PC-3 (cell line): ENCODE measurements around the gene KRTAP17-1. TPM values are rescaled to one million over a fixed set of nuclear protein-coding genes. Genes with fewer than 3 reads are reported as not detected.

Source experiments
- ATAC-seq: fragments of 200-7000 bp; cut with Tn5 transposase; 2 replicates; pipeline ENCODE4 v1.9.1; 2020; ENCODE audit warnings: mild to moderate bottlenecking, moderate library complexity
- BruUV-seq: library from RNA; stranded (reverse); fragments of 400-500 nt; replicated peaks from 2 replicates; lab custom pipeline; 2021; lab: Mats Ljungman, UMichigan
- CTCF ChIA-PET: fragments of 300-600 bp; sonication (Branson Sonifier 250); formaldehyde crosslinking; loops from one replicate; lab custom pipeline; 2022; ENCODE audit warnings: antibody characterized with exemption; lab: Charles Lee
- POLR2A ChIA-PET: fragments of 300-600 bp; sonication (Branson Sonifier 250); formaldehyde crosslinking; loops from one replicate; lab custom pipeline; 2022; ENCODE audit warnings: antibody characterized with exemption; ENCODE audit not compliant: unreplicated experiment; lab: Charles Lee
- DNase-seq: peaks from one replicate; pipeline ENCODE4 v3.0.0-alpha.2; 2015
- H2AFZ ChIP-seq: fragments of 300-600 bp; sonication (generic); 2 replicates; pipeline ENCODE4 v1.6.0; 2016; ENCODE audit warnings: antibody characterized with exemption, low read length
- H3F3A ChIP-seq: fragments of 300-600 bp; sonication (generic); one replicate; pipeline ENCODE4 v1.6.0; 2017; ENCODE audit warnings: antibody characterized with exemption, low read length, control low read depth, mild to moderate bottlenecking; ENCODE audit not compliant: unreplicated experiment
- H3K27ac ChIP-seq: fragments of 300-600 bp; sonication (generic); 2 replicates; pipeline ENCODE4 v1.5.1; 2016; ENCODE audit warnings: mild to moderate bottlenecking, low read length
- H3K27me3 ChIP-seq: fragments of 300-600 bp; sonication (generic); 2 replicates; pipeline ENCODE4 v1.6.1; 2016; ENCODE audit warnings: low read length, mixed read lengths
- H3K36me3 ChIP-seq: fragments of 300-600 bp; sonication (generic); 2 replicates; pipeline ENCODE4 v1.6.1; 2016; ENCODE audit warnings: low read depth, mixed run types, low read length, mixed read lengths
- H3K4me1 ChIP-seq: fragments of 300-600 bp; sonication (generic); 2 replicates; pipeline ENCODE4 v1.5.1; 2016; ENCODE audit warnings: low read length; ENCODE audit not compliant: insufficient read depth
- H3K4me2 ChIP-seq: fragments of 300-600 bp; sonication (generic); 2 replicates; pipeline ENCODE4 v1.6.0; 2016; ENCODE audit warnings: low read length
- H3K4me3 ChIP-seq: fragments of 300-600 bp; sonication (generic); 2 replicates; pipeline ENCODE4 v1.5.1; 2016; ENCODE audit warnings: mild to moderate bottlenecking, low read length, mixed read lengths
- H3K79me2 ChIP-seq: fragments of 300-600 bp; sonication (generic); 2 replicates; pipeline ENCODE4 v1.6.1; 2017; ENCODE audit warnings: low read length, mixed read lengths
- H3K9ac ChIP-seq: fragments of 300-600 bp; sonication (generic); 2 replicates; pipeline ENCODE4 v1.6.0; 2016; ENCODE audit warnings: mild to moderate bottlenecking, low read length
- H3K9me2 ChIP-seq: fragments of 300-600 bp; sonication (generic); replicated peaks from 2 replicates; pipeline ENCODE4 v1.6.1; 2016; ENCODE audit warnings: mixed run types, low read length, mixed read lengths
- H3K9me3 ChIP-seq: fragments of 300-600 bp; sonication (generic); 2 replicates; pipeline ENCODE4 v1.6.1; 2016; ENCODE audit warnings: low read length, mixed read lengths
- H4K20me1 ChIP-seq: fragments of 300-600 bp; sonication (generic); 2 replicates; pipeline ENCODE4 v1.6.1; 2016; ENCODE audit warnings: low read length, mixed read lengths
- EZH2 ChIP-seq: fragments of 300-600 bp; sonication (generic); IDR thresholded peaks from one replicate; pipeline ENCODE4 v1.6.1; 2017; ENCODE audit warnings: antibody characterized with exemption, mild to moderate bottlenecking, low read length; ENCODE audit not compliant: unreplicated experiment
- EZH2phosphoT487 ChIP-seq: fragments of 300-600 bp; sonication (generic); IDR thresholded peaks from 2 replicates; pipeline ENCODE4 v1.6.1; 2018; ENCODE audit warnings: mild to moderate bottlenecking, antibody characterized with exemption, low read length, borderline replicate concordance
- intact Hi-C: fragments of 100-400 bp; cut with micrococcal nuclease; formaldehyde crosslinking; loops from 2 replicates; pipeline ENCODE4 v1.9.0; 2023
- total RNA-seq: library from RNA; depleted of rRNA; stranded (reverse); fragments of >200 nt; gene quantifications from 2 replicates; pipeline ENCODE4 v1.2.3, GENCODE V29; 2014
- TF ChIP-seq, protein P1 (sequence below): fragments of 300-600 bp; sonication (generic); conservative IDR thresholded peaks from 2 replicates; pipeline ENCODE4 v1.5.1; 2017; ENCODE audit warnings: antibody characterized with exemption, low read depth, mild to moderate bottlenecking, low read length

The KRTAP17-1 gene
- total RNA-seq, 1 experiment from 2014 or later: not detected

DNA sequence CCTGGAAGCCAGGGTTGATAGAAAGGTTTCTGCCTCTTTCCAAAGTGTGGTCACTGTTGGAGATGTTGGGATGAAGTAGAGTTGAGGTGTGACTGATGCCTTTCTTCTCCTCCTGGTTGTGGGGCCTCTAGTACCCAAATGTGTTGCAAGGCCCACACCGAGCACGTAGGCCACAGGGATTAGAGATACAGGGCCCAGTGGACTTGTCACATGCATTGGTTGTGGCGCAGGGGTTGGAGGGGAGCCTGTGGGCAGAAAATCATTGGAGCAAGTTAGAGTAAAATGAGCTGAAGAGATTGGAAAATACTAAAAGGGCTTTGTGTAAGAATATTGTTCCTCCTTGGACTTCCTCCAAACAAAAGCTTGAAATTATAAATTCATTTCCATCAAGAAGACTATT lies 30.5 kb upstream of the KRTAP17-1 start:
- Histone ChIP-seq H3K4me3 (no peak overlapping the region), H3K9me2 (no peaks in the 10 kb centered on the region), H3K27me3 (no peaks in the 10 kb centered on the region), H3K9ac (no peak overlapping the region), H4K20me1 (no peaks in the 10 kb centered on the region), H3K79me2 (no peaks in the 10 kb centered on the region), H3F3A (no peaks in the 10 kb centered on the region), H3K4me2 (no peak overlapping the region), H2AFZ (no peak overlapping the region), H3K9me3 (no peaks in the 10 kb centered on the region), H3K36me3 (no peaks in the 10 kb centered on the region), H3K27ac (no peak overlapping the region), H3K4me1 (no peaks in the 10 kb centered on the region)
- POLR2A ChIA-PET: no interaction called here
- CTCF ChIA-PET: no interaction called here
- TF ChIP-seq, protein P1, sequence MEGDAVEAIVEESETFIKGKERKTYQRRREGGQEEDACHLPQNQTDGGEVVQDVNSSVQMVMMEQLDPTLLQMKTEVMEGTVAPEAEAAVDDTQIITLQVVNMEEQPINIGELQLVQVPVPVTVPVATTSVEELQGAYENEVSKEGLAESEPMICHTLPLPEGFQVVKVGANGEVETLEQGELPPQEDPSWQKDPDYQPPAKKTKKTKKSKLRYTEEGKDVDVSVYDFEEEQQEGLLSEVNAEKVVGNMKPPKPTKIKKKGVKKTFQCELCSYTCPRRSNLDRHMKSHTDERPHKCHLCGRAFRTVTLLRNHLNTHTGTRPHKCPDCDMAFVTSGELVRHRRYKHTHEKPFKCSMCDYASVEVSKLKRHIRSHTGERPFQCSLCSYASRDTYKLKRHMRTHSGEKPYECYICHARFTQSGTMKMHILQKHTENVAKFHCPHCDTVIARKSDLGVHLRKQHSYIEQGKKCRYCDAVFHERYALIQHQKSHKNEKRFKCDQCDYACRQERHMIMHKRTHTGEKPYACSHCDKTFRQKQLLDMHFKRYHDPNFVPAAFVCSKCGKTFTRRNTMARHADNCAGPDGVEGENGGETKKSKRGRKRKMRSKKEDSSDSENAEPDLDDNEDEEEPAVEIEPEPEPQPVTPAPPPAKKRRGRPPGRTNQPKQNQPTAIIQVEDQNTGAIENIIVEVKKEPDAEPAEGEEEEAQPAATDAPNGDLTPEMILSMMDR: no peak
- DNase-seq (no peak), ATAC-seq (no peak)
- BruUV-seq: no TSS peak
- intact Hi-C loops: no loop called here

DNA sequence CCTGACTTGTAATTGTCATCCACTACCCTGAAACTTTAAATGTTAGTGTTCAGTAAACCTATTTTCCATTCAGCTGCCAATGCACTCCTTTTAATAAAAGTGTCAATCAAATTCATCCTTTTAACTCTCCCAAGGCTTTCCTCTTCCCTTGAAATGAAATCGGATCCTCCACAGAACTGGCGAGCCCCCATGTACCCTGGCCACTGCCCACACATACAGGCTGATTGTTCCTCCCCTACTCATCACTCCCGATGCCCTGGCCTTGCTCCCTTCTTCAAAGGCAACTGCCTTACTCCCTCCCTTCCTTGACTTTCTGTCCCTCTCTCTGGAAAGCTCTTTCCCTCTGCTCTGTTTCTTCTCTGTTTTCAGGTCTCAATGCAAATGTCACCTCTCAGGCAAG lies 27.5 kb upstream of the KRTAP17-1 start:
- TF ChIP-seq EZH2phosphoT487 (no peak), EZH2 (no peak)
- TF ChIP-seq, protein P1: no peak
- DNase-seq: no peak
- no peak overlapping the region for H3K4me3 ChIP-seq
- no peak overlapping the region for H2AFZ ChIP-seq
- no peak overlapping the region for H3K9ac ChIP-seq
- CTCF ChIA-PET: no interaction called here
- no peak overlapping the region for H3K27ac ChIP-seq
- no peak for ATAC-seq
- intact Hi-C loops: no loop called here
- no peaks in the 10 kb centered on the region for H3K9me2 ChIP-seq
- no peaks in the 10 kb centered on the region for H4K20me1 ChIP-seq
- H3K4me2 ChIP-seq: no peak overlapping the region
- no peaks in the 10 kb centered on the region for H3K79me2 ChIP-seq
- no peaks in the 10 kb centered on the region for H3K27me3 ChIP-seq
- H3K36me3 ChIP-seq: no peaks in the 10 kb centered on the region
- BruUV-seq: no TSS peak
- H3K9me3 ChIP-seq: no peaks in the 10 kb centered on the region
- H3K4me1 ChIP-seq: no peaks in the 10 kb centered on the region
- POLR2A ChIA-PET: no interaction called here
- no peaks in the 10 kb centered on the region for H3F3A ChIP-seq

DNA sequence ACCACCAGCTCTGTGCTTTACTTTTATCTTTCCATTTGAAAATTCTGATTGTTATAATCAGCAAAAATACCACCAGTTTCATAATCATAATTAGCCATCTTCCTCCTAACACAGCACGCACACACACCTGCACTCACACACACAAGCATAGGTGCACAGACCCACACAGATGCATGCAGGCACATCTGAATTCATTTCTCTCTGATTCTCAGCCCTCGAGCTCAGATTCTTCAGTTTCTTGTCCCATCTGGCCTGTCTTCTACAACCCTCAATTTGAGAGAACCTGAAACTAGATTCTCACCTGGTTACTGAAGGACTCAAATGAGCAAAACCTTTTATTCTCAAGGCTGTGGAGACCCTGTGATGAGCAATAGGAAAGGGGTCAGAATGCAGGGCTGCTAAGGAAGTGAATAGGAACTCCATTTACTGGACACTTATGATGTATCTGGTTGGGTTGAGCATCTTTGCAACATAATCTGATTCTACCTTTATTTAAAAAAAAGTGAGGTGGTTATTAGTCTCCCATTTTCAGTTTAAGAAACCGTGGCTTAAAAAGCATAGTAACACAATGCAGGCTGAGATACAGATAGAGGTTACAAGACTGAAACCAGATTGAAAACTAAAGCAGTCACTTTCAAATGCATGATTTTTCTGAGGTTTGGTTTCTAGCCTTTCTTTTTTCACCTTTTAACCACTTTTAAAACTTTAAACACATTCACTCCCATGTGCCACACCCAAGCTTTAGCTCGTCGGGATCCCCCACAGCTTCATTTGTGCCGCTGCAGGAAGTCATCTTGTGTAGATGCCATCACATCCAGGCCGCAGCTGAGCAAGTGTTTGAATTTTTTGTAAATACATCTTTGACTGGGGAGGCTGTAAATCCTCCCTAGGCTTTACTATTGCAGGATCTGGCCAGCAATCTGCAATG lies 25.7 kb upstream of the KRTAP17-1 start:
- BruUV-seq: no TSS peak

More for the DNA sequence above, 25.7 kb upstream of the KRTAP17-1 start:
- Histone ChIP-seq H2AFZ (no peak overlapping the region), H3K79me2 (no peaks in the 10 kb centered on the region), H3K4me2 (no peak overlapping the region), H3K4me1 (no peaks in the 10 kb centered on the region), H3K27me3 (no peaks in the 10 kb centered on the region), H3K9ac (no peak overlapping the region), H3K9me2 (no peaks in the 10 kb centered on the region), H3K36me3 (no peaks in the 10 kb centered on the region), H3K4me3 (no peak overlapping the region), H4K20me1 (no peaks in the 10 kb centered on the region), H3K27ac (no peak overlapping the region), H3F3A (no peaks in the 10 kb centered on the region), H3K9me3 (no peaks in the 10 kb centered on the region)
- ATAC-seq: no peak
- intact Hi-C loops: no loop called here
- no peak for DNase-seq
- CTCF ChIA-PET: no interaction called here
- no peak for TF ChIP-seq EZH2
- no peak for TF ChIP-seq EZH2phosphoT487
- TF ChIP-seq, protein P1: no peak
- POLR2A ChIA-PET: no interaction called here
